ENCODE results near the gene RIC8B. TPM values are rescaled to one million over a fixed set of nuclear protein-coding genes. Genes with fewer than 3 reads are reported as not detected.

RIC8B gene
- total and polyA plus RNA-seq, 2 of the 13 experiments (the other 11 are each of a cell fraction or from before 2014, with no cell fraction given), result 5.1 to 7.5 TPM

DNA sequence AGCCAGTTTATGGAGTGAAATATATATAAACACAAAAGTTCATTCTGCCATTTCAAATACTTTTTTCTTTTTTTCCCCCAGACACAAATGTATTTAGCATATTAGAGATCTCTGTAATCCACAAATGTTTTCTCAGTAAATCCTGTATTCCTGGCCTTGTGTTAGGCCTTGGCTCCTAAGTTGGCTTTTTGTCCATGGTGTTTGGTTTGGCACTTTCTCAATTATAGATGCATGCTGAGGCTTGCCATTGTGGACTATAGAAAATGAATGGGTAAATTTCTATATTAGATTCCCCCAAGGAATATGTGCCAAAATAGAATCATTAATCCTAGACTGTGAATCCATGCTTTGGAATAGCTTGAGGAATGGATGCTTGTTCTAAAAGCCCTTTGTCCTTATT is 17.0 kb downstream of the RIC8B start (continued):
- TF ChIP-seq, protein P1, sequence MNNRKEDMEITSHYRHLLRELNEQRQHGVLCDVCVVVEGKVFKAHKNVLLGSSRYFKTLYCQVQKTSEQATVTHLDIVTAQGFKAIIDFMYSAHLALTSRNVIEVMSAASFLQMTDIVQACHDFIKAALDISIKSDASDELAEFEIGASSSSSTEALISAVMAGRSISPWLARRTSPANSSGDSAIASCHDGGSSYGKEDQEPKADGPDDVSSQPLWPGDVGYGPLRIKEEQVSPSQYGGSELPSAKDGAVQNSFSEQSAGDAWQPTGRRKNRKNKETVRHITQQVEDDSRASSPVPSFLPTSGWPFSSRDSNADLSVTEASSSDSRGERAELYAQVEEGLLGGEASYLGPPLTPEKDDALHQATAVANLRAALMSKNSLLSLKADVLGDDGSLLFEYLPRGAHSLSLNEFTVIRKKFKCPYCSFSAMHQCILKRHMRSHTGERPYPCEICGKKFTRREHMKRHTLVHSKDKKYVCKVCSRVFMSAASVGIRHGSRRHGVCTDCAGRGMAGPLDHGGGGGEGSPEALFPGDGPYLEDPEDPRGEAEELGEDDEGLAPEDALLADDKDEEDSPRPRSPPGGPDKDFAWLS (CRISPR knock-in tag; IDR thresholded peaks at IDR 0.05; ENCODE audit: borderline replicate concordance), result no peak
- TF ChIP-seq ZNF687 (CRISPR knock-in tag; IDR thresholded peaks at IDR 0.05) (no peak), ZNF33A (CRISPR knock-in tag; IDR thresholded peaks at IDR 0.05; ENCODE audit: borderline replicate concordance) (no peak), RCOR2 (CRISPR knock-in tag; IDR thresholded peaks at IDR 0.05) (no peak), KMT2B (CRISPR knock-in tag; IDR thresholded peaks at IDR 0.05) (no peak), SNRNP70 (IDR thresholded peaks at IDR 0.05; ENCODE audit: low read depth, low read length) (no peak)
- TF ChIP-seq, protein P2, sequence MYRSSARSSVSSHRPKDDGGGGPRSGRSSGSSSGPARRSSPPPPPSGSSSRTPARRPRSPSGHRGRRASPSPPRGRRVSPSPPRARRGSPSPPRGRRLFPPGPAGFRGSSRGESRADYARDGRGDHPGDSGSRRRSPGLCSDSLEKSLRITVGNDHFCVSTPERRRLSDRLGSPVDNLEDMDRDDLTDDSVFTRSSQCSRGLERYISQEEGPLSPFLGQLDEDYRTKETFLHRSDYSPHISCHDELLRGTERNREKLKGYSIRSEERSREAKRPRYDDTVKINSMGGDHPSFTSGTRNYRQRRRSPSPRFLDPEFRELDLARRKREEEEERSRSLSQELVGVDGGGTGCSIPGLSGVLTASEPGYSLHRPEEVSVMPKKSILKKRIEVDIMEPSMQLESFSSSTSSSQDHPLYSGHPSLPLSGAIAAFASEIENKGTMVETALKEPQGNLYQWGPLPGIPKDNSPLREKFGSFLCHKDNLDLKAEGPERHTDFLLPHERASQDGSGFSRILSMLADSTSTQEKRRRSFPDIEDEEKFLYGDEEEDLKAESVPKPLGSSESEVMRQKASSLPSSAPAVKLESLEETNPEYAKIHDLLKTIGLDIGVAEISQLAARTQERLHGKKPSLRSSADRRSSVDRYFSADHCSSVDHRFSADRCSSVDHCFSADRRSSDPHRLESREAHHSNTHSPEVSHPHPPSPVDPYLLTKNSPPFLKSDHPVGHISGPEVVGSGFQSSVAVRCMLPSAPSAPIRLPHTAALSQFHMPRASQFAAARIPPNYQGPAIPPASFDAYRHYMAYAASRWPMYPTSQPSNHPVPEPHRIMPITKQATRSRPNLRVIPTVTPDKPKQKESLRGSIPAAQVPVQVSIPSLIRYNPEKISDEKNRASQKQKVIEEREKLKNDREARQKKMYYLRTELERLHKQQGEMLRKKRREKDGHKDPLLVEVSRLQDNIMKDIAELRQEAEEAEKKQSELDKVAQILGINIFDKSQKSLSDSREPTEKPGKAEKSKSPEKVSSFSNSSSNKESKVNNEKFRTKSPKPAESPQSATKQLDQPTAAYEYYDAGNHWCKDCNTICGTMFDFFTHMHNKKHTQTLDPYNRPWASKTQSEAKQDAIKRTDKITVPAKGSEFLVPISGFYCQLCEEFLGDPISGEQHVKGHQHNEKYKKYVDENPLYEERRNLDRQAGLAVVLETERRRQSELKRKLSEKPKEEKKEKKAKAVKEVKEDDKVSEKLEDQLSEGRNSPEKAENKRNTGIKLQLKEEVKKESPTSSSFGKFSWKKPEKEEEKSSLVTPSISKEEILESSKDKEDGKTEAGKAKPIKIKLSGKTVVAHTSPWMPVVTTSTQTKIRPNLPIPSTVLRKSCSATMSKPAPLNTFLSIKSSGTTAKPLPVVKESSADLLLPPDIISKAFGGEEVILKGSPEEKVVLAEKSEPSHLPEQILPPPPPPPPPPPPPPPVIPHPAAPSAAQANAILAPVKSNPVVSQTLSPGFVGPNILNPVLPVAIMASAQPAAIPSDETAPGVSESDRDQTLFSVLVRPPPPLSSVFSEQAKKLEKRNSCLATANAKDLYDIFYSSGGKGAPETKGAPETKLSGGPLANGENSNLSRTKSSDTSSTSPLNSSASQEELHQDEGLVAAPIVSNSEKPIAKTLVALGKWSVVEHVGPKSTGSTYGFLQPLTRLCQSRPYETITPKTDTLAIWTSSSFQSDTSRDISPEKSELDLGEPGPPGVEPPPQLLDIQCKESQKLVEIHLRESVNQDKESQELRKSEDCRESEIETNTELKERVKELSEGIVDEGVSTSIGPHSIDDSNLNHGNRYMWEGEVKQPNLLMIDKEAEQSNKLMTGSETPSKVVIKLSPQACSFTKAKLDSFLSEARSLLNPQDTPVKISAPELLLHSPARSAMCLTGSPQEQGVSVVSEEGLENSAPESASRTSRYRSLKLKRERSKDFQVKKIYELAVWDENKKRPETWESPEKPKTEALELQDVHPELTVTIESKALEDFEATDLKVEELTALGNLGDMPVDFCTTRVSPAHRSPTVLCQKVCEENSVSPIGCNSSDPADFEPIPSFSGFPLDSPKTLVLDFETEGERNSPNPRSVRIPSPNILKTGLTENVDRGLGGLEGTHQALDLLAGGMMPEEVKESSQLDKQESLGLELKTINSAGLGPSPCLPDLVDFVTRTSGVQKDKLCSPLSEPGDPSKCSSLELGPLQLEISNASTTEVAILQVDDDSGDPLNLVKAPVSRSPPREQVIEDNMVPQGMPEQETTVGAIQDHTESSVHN (CRISPR knock-in tag; IDR thresholded peaks at IDR 0.05), result no peak

Data from HepG2 (cell line).